Activated CD4-positive, alpha-beta T cell treated with anti-CD3 and anti-CD28 coated beads, Interleukin-2, amount 50 U/mL, for 48 hours (primary cell): ENCODE data around the gene MAN2A1.

Experiments used
- DNase-seq, 2 experiments: peaks; one replicate each; pipeline ENCODE4 v3.0.0-alpha.2; 2020

MAN2A1 gene

GRCh38 chr5:109916481-109917153 is 226.9 kb downstream of the MAN2A1 start:
- DNase-seq = no peak
